Stimulated activated CD4-positive, alpha-beta T cell treated with anti-CD3 and anti-CD28 coated beads, TNF-alpha, amount 100 ng/mL, for 48 hours (primary cell): Measurements from ENCODE around the gene SEPTIN7.
"Not testable (repeated sequence)": the region's sequence is repeated elsewhere in the genome, so short reads cannot be mapped to it uniquely, and the experiment has no call there.

Source experiments
- DNase-seq, 3 donors: peaks; one replicate each; pipeline ENCODE4 v3.0.0-alpha.2; 2020; ENCODE audit warnings: low read depth in 3 of 3

The SEPTIN7 gene

DNA sequence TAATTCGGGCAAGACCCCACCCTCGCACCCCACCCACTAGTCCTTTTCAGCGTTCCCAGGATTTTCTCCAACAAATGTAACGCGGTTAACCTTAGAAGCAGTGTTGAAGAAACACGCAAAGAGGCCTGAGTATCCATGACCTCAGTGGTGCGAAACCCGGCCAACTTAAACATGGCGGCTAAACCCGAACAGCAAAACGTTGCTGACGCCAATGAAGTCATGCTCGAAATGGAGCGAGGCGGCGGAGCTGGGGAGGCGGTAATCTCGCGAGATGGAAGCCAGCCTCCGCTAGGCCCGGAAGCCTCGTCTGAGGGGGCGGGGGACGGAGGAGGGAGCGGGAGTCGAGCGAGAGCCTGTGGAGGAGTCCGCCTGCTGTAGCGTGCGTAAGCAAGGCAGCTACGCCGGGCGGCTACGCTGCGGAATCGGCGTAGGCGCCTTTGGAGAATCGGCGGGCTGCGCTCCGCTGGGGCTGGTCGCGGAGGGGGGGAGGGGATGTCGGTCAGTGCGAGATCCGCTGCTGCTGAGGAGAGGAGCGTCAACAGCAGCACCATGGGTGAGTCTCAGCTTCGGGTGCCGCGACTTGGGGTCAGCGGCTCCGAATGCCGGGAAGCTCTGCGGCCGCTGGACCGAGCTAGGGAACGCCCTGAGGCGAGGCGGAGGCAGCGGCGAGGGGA is at the start of gene SEPTIN7:
SEPTIN7 (plus strand) TSS at position 340 of the 674 bp plus-strand sequence; CDS start at position 493, 153 bp downstream.
- peak; percentile 97 to 98 (median 98) for DNase-seq

DNA sequence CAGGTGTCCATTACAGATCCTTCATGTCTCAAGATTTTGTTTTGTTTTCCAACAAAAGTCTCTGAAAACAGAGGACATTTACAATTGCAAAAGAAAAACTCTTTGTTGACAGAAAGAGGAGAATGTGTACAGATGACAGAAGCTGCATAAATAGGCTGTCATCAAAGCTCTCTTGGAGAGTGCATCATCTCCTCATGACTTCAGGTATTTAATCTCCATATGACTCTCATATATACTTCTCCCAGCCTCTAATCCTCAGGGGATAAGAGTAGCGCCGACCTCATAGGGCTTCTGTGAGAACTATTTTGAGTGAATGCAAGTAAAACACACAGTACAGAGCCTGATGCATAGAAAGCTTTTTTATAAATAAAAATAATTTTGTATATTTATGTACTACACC is 48.1 kb upstream of the SEPTIN7 start:
- DNase-seq, result no peak

DNA sequence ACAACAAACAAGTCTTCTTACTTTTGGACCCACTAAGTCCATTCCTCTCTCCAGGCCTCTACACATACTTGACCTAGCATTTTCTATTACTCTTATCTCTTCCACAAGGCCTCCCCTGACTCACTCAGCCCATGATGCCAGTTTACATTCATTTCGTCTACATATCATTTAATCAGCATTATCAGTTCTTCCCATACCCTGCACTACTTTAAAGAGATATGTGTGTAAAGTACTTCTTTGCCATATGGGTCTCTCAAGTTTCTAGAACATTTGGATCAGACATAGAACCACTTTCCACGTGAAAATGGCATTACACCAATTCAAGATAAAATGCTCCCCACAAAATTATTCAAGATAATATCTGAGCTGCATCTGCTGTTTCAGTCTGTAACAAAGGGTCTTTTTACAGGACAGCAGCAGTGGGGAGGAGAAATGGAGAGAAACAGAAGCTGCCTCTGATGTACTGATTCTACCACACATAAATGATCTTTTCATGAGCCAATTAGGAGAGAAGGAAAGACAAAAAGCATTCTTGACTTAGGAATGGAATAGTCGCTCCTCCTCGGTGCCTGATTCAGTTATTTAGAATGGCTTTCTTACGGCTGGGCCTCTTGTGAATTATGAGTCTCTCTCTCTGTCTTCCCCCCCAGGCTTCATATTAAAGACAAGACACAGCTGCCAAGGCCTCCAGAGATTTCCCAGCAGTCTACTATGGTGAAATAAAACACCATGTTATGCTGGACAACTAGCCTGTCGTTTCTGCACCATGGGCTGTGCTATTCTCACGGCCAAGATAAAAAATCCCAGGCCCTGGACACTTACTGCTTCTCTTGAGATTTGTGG is 46.9 kb upstream of the SEPTIN7 start:
- DNase-seq, result no peak

DNA sequence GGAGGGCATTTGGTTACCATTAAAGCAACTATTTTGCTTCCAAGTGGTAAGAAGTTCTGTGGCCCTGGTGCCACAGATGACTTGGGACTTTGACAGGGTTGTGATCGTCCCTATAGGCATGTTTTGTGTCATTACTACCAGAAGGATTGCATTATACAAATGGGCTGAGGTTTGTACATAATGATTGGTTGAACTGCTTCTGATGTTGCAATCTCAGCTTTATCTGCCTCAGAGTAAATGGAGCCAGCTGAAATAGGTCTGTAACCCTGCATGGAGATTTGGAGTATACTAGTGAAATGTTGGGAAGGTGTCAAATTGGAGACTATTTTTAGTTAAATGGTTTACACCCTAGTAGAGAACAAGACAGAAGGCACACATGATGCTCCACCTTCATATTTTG is 46.1 kb upstream of the SEPTIN7 start:
- no peak for DNase-seq

DNA sequence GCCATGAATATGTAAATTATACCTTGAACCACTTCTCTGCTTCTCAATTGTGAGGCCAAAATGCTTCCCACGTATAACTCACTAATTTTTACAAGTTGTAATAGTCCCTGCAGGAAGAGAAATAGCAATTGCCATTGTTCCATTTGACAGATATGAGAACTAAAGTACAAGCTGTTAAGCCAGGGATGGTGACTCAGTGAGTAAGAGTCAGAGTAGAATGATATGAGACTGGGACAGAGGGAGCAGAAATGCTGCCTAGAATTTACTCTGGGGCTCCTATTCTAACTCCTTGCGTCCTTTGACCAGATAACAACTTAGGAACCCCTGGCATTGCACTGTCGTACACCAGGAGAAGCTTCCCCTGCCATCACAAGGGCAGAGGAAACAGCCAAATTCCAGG is 45.1 kb upstream of the SEPTIN7 start:
- no peak for DNase-seq

DNA sequence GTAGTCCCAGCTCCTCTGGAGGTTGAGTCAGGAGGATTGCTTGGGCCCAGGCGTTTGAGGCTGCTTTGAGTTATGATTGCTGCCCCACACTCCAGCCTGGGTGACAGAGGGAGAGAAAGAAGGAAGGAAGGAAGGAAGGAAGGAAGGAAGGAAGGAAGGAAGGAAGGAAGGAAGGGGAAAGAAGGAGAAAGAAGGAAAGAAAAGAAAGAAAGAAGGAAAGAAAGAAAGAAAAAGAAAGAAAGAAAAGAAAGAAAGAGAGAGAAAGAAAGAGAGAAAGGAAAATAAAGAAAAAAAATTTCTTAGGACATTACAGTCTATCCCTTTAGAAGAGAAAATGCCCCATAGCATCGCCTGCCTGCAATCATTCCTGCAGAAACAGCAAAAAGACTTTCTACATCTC is 44.4 kb upstream of the SEPTIN7 start:
- not testable (repeated sequence) for DNase-seq

DNA sequence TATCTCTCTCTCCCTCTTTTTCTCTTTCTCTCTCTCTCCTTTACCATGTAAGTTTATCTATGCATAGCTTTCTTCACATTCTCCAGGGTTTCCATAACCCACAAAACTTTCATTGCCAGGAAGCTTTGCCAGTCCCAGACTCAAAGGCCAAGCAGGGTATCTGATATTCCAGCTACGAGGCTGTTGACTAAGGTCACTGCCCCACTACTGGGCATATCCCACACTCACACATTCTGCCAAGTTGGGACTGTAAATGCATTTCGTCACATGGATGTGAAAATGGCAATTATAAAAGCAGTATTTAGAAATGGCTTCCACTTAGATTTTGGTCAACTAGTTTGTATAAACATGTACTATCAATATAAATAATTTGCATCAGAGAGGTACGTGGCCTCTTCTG is 43.3 kb upstream of the SEPTIN7 start:
- DNase-seq, result no peak

DNA sequence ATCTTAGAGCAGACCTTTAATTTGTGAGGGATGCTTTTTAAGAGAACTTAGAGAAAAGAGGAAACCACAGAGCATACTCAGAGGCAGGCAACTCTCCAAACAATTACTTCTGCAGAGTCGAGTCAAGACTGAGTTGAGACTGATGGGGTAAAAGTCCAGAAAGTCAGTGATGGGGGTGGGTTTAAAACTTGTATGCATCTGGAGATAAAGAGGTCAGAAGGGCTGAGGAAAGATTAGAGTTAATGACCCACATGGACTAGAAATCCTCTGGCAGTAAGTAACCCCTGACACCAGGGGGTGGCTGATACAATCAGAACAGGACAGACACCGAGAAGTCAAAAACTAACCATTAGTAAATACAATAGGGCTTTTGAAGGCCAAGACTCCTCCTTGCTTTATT is 42.4 kb upstream of the SEPTIN7 start:
- no peak for DNase-seq

DNA sequence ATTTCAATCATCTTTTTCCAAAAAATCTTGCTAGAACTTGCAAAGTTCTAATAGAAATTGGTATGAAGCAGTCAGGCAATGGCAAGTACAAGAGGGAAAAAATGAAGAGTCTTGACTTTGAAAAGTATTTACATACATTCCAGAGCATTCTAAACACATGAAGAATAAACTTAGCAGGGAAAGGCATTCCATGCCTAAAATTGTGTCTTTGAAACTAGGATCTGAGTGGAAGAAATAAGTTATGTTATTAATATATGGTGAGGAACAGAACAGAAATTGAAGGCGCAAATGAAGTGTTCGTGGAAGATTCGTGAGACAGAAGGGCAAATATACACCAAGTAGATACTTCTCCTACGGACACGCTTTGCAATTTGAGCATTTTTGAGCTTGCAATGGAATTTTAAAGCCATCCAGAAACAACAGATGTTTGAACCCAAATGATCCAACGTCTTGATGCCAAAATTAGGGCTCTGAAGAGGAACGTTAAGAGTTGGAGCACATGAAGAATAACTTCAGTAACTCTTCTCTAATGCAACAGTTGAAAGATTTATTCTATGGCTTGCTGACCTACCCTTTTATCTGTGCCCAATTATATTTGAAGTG is 40.6 kb upstream of the SEPTIN7 start:
- DNase-seq, result no peak

DNA sequence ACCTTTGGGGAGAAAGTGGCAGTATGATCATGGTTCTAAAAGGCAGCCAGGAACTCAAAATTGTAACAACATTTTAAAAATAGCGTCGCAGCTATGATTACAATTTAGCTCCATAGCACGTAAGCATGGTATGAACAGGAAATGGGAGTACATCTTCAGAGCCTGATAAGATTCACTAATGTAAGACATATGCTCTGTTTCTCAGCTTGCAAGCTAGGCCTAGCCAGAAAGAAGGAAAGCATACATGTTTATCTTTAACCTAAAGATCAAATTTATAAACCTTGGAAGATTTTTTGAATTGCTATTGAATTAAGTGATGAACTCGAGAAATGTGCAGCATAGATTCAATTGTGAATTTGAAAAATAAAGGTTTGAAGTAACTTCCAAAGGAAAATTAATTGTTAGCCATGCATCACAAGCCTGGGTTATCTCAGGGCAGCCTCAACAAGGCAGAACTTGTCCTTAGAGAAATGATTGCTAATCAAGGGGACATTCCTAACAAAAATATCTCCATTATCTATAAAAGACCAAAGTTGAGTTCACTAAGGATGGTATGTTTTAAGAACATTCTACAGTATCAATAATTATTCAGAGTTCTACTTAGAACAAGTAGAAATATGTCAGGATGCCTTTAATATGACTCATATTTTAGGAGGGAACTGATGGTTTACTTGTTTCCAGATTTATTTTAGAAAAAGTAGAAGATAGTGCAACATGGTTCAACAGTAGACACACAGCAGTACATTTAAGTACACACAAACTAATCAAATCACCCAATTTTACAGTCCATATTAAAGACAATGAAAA is 38.8 kb upstream of the SEPTIN7 start:
- DNase-seq, result no peak

DNA sequence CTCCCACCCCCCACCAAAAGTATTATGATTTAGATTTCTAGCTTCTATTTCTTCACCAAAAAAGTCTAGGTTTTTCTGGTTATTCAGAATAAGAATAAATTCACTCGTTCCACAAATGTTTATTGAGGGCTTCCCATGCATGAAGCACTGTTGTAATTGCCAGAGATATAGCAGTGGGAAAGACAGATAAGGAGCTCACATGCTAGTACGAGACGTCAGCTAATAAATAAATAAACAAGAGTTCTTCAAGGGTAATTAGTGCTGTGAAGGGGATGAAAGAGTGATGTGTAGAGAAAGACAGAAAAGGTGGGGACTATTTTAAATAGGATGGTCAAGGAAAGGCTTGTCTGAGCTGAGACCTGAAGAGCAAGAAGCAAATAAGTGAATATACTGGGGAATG is 38.1 kb upstream of the SEPTIN7 start:
- no peak for DNase-seq

DNA sequence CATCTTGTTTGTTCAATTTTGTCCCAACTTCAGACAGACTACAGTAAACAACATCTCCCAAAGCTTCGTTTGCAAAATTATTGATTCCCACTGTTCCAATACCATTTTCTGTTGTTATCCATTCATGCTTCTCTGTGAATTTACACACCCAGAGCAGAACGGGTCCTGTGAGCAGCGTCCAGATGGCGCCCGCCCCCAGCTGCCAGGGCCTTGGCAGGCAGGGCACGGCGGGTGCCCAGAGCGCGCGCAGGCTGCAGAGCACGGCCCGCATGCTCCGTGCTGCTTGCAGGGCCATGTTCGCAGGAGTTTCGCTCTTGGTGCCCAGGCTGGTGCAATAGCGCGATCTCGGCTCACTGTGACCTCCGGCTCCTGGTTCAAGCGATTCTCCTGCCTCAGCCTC is 32.5 kb upstream of the SEPTIN7 start:
- DNase-seq, result no peak

DNA sequence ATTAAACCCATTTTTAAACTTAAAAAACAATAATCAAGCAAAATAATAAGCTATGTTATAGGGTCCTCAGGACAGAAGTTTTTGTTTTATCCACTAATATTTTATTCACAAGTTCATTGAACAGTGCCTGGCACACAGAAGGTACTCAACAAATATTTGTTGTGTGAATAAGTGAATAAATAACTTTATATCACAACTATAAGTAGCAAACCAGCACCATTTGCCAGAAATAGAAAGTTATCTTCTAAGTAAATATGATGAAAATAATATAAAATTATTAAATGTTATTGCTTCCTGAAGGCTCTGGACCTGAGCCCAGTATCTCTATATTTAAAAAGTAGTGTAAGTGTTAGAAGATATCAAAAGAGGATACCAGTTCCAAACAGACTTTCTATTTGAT is 29.1 kb upstream of the SEPTIN7 start:
- no peak for DNase-seq

DNA sequence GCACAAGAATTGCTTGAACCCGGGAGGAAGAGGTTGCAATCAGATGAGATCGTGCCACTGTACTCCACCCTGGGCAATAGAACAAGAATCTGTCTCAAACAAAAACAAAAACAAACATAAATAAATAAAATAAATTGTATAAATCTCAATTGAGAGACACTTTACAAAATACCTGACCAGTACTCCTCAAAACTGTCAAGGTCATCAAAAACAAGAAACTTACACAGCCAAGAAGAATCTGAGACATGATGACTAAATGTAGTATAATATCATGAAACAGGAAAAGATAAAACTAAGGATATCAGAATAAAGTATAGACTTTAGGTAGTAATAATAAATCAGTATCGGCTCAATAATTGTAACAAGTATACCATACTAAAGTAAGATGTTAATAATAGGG is 26.9 kb upstream of the SEPTIN7 start:
- DNase-seq, result no peak

DNA sequence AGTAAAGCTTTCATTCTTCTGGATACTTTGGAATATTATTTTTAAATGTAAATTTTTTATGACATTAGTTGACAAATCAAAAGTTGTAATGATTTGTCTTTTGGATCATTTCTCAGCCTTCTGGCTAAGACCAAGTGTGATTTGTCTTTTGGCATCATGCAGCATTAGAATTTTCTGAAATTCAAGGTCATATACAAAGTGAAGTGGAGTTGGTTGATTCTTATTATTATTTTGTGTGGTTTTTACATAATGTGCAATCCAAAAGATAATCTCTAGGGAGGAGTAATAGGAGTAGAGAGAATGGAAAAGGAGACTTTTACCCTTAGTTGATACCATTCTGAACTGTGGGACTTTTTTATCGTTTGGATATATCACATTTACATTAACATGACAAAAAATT is 24.2 kb upstream of the SEPTIN7 start:
- DNase-seq, result no peak

DNA sequence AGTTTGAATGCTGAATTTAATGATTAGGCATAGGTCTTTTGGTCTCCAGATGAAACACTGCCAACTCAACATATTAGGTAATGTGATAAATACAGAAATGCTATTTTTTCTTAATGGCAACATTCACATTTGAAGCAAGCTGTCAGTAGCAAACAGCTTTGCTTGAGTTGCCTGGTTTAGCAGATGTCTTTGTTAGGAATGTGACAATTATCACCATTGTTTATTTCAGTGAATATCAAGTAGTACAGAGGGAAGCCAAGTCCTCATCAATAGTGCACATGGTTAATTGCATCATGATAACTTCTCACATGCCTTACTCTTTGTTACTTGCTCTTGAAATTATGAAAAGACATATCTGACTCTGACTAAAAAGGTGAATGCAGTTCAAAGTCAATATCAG is 23.7 kb upstream of the SEPTIN7 start:
- no peak for DNase-seq

DNA sequence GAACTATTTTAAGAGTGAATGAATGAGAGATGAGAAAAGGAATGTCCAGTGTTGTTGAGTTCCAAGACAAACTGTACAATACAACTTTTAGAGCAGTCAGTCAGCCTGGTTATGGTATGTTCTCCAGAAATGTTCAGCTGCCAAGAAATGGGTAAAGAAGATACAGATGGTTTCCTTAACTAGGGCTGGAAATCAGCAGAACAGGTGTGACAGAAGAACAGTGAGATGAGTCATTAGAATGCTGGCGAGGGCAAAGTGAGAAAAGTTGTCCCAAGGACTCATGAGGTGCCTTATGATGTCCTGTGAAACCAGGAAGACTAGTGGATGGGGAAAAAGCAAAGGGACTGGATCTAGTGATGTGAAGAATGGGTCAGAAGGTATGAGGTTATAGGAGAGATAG is 20.8 kb upstream of the SEPTIN7 start:
- no peak for DNase-seq

DNA sequence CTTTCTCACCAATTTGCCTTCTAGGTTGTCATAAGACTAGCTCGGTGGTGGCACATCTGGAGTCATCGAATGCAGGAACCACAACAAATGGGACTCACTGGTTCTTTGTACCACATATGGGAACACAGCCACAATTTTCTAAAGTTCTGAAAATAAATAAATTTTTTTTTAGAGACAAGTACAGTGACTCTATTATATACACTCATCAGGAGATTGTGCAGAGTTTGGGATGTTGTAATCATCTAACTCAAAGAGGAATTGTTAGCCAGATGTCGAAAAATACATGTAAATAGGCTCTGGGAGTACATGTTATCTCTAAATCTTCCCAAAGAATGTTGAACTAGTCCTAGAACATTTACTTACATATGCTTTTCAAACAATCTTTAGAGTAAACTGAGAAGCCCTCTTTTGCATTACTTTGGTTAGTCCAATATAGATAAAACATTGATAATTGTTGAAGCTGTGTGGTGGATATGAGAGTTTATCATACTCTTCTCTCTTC is 19.6 kb upstream of the SEPTIN7 start:
- no peak for DNase-seq

DNA sequence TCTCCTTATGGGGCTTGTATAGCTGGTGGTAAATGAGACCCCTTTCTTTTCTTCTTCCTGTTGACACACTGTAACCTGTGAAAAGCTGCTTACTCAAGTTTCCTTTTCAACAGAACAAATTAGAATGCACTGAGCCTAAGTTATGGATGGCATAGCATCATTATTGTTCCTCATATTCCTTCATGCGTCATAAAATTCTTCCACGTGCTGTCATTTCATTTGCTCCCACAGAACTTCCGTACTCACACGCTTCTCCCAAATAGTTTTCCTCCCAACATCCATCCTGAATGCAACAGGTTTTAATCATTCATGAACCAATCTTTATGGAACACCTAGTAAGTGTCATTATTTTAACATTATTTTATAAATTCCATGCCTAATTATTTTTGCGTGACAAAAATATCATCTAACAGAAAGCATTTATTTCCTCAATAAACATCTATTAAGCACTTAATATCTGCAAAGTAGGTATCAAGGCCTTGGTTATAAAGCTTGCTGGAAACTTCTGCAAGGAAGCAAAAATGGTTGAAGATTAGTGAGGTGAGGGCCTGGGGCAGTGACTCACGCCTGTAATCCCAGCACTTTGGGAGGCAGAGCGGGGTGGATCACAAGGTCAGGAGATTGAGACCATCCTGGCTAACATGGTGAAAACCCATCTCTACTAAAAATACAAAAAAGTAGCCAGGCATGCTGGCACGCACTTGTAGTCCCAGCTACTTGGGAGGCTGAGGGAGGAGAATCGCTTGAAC is 18.9 kb upstream of the SEPTIN7 start:
- DNase-seq, result no peak

DNA sequence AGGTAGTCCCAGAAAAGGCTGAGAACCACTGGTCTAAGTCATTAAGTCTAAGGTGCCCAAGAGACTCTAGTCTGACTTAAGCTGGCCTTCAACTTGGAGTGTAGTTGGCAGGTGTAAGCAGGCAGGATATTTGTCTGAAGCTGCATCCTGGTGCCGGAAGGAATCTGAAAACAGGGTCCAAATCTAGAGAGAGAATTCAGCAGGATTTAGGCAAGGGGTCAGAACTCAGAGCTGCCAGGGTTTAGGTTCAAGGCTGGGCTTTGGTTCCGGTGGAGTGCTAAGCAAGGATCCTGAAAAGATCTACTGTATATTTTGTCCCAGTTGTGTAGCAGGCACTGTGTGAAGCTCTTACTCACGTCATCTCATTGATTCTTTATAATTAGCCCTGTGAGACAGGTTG is 16.5 kb upstream of the SEPTIN7 start:
- DNase-seq, result no peak

DNA sequence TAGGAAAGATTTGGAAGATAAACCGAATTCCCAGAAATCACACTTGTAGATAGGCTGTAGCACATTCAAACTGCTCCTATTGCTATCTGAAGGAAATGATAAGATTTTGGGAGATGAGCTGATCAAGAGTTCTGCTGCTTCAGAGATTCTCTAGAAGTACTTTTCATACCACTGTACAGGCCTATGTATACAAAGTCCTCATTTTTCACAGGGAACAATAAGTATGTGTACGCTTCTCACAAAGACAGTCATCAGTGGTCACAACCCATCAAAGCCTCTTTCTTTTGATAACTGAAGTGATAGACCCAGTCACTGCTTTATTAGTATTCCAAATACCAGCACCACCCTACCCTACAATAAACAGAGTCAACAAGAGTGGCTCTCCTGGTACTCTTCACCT is 15.6 kb upstream of the SEPTIN7 start:
- no peak for DNase-seq
